Neural progenitor cell (in vitro differentiated cells): ENCODE data around the gene C22orf39. TPM values are rescaled to one million over a fixed set of nuclear protein-coding genes. Genes with fewer than 3 reads are reported as not detected.

Experiments
- DNase-seq: peaks from one replicate; pipeline ENCODE4 v3.0.0-alpha.2; 2016; ENCODE audit warnings: low spot score
- H2AFZ ChIP-seq: fragments of 200-600 bp; sonication (generic); replicated peaks from 2 replicates; pipeline ENCODE4 v1.6.1; 2016; ENCODE audit warnings: antibody characterized with exemption
- H3F3A ChIP-seq: fragments of 200-600 bp; sonication (generic); 2 replicates; pipeline ENCODE4 v1.6.1; 2016; ENCODE audit warnings: antibody characterized with exemption, low read depth
- H3K27ac ChIP-seq: fragments of 200-600 bp; sonication (generic); 2 replicates; pipeline ENCODE4 v1.5.1; 2016; ENCODE audit warnings: mild to moderate bottlenecking
- H3K27me3 ChIP-seq: fragments of 200-600 bp; sonication (generic); 2 replicates; pipeline ENCODE4 v1.6.1; 2016; ENCODE audit warnings: mild to moderate bottlenecking, moderate library complexity
- H3K36me3 ChIP-seq: fragments of 200-600 bp; sonication (generic); 2 replicates; pipeline ENCODE4 v1.5.1; 2016
- H3K4me1 ChIP-seq: fragments of 200-600 bp; sonication (generic); 2 replicates; pipeline ENCODE4 v1.6.1; 2016; ENCODE audit warnings: mixed run types
- H3K4me2 ChIP-seq: fragments of 200-600 bp; sonication (generic); 2 replicates; pipeline ENCODE4 v1.6.1; 2016
- H3K4me3 ChIP-seq: fragments of 200-600 bp; sonication (generic); 2 replicates; pipeline ENCODE4 v1.5.1; 2016
- H3K79me2 ChIP-seq: fragments of 200-600 bp; sonication (generic); 2 replicates; pipeline ENCODE4 v1.6.1; 2016; ENCODE audit warnings: low read depth
- H3K9ac ChIP-seq: fragments of 200-600 bp; sonication (generic); 2 replicates; pipeline ENCODE4 v1.6.1; 2016
- H3K9me3 ChIP-seq: fragments of 200-600 bp; sonication (generic); 2 replicates; pipeline ENCODE4 v1.5.1; 2016; ENCODE audit warnings: low read depth
- H4K20me1 ChIP-seq: fragments of 200-600 bp; sonication (generic); 2 replicates; pipeline ENCODE4 v1.6.1; 2016; ENCODE audit warnings: low read depth
- H3K27ac Mint-ChIP-seq: 3 replicates; pipeline ENCODE4 v1.8.0; 2021; ENCODE audit warnings: mixed read lengths
- H3K27me3 Mint-ChIP-seq: 2 replicates; pipeline ENCODE4 v1.8.0; 2022; ENCODE audit warnings: low read depth, mild to moderate bottlenecking, inconsistent platforms, moderate library complexity, mixed read lengths; ENCODE audit not compliant: insufficient read depth
- H3K36me3 Mint-ChIP-seq: 3 replicates; pipeline ENCODE4 v1.8.0; 2021; ENCODE audit warnings: mixed read lengths
- H3K4me1 Mint-ChIP-seq: 3 replicates; pipeline ENCODE4 v1.8.0; 2021; ENCODE audit warnings: mixed read lengths
- H3K4me3 Mint-ChIP-seq: 3 replicates; pipeline ENCODE4 v1.8.0; 2021; ENCODE audit warnings: mild to moderate bottlenecking, moderate library complexity, mixed read lengths
- H3K9me3 Mint-ChIP-seq: 3 replicates; pipeline ENCODE4 v1.8.0; 2020; ENCODE audit warnings: mixed read lengths
- EZH2 ChIP-seq: fragments of 200-600 bp; sonication (generic); IDR thresholded peaks from 2 replicates; pipeline ENCODE4 v1.6.1; 2017; ENCODE audit warnings: antibody characterized with exemption, mild to moderate bottlenecking, moderate library complexity
- EZH2phosphoT487 ChIP-seq: fragments of 200-600 bp; sonication (generic); IDR thresholded peaks from 2 replicates; pipeline ENCODE4 v1.6.1; 2017; ENCODE audit warnings: antibody characterized with exemption
- total RNA-seq: library from RNA; depleted of rRNA; stranded (reverse); fragments of >200 nt; gene quantifications from 2 replicates; pipeline ENCODE4 v1.2.3, GENCODE V29; 2015; ENCODE audit warnings: low replicate concordance
- TF ChIP-seq, protein P1 (sequence below): fragments of 200-600 bp; sonication (generic); IDR thresholded peaks from 2 replicates; pipeline ENCODE4 v1.5.1; 2017; ENCODE audit warnings: antibody characterized with exemption, mild to moderate bottlenecking

Gene C22orf39
- total RNA-seq, 1 donor from 2014 or later, result 49.5 TPM

DNA sequence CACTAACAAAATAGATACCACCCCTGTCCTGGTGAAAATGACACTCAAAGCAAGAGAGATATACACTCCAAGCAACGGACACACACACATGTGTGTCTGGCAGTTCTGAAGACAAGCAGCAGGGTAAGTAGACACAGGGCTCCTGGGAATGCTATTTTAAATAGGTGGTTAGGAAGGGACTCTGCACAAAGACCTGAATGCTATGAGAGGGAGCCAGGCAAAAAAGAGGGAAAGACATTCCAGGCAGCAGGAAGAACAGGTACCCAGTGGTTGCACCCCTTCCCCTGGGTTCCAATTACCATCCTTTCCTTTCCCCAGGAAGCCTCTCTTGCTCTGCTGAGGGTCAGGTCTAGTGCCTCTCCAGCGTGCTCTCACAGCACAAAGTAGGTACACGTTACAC, 28.5 kb upstream of the C22orf39 start:
- Histone ChIP-seq H3K27ac (no peak overlapping the region), H3F3A (no peaks in the 10 kb centered on the region), H3K4me1 (peaks cover 16% of the 10 kb centered on the region), H3K36me3 (no peaks in the 10 kb centered on the region), H3K79me2 (peaks cover 51% of the 10 kb centered on the region), H3K4me2 (no peak overlapping the region), H3K9ac (no peak overlapping the region), H3K9me3 (no peaks in the 10 kb centered on the region), H2AFZ (no peak overlapping the region), H3K27me3 (no peaks in the 10 kb centered on the region), H3K4me3 (no peak overlapping the region), H4K20me1 (peaks cover 44% of the 10 kb centered on the region)
- peaks cover 17% of the 10 kb centered on the region for H3K36me3 Mint-ChIP-seq
- no peak overlapping the region for H3K27ac Mint-ChIP-seq
- H3K9me3 Mint-ChIP-seq, result no peaks in the 10 kb centered on the region
- peaks cover 4% of the 10 kb centered on the region for H3K27me3 Mint-ChIP-seq
- TF ChIP-seq, protein P1, sequence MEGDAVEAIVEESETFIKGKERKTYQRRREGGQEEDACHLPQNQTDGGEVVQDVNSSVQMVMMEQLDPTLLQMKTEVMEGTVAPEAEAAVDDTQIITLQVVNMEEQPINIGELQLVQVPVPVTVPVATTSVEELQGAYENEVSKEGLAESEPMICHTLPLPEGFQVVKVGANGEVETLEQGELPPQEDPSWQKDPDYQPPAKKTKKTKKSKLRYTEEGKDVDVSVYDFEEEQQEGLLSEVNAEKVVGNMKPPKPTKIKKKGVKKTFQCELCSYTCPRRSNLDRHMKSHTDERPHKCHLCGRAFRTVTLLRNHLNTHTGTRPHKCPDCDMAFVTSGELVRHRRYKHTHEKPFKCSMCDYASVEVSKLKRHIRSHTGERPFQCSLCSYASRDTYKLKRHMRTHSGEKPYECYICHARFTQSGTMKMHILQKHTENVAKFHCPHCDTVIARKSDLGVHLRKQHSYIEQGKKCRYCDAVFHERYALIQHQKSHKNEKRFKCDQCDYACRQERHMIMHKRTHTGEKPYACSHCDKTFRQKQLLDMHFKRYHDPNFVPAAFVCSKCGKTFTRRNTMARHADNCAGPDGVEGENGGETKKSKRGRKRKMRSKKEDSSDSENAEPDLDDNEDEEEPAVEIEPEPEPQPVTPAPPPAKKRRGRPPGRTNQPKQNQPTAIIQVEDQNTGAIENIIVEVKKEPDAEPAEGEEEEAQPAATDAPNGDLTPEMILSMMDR, result no peak
- TF ChIP-seq EZH2, result no peak
- no peak for TF ChIP-seq EZH2phosphoT487
- DNase-seq, result no peak
- peak overlapping the region; percentile 22 for H3K4me3 Mint-ChIP-seq
- peaks cover 25% of the 10 kb centered on the region for H3K4me1 Mint-ChIP-seq

DNA sequence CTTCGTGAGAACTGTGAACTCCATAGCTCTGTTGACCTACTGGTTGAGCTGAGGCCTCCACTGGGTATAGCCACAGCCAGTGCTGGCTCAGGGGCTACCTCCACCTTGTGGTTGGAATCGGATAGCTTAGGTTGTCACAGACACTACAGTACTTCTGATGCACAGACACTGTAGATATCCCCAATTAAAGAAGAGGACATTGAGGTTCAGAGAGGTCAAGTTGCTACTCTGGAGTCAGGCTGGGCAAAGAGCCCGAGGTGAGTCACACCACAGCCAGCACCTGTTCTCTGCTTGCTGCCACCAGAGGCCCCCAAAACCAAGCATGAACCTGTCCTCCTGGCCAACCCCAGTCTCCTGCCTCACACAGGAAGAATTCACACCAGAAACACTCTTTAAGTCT, 26.1 kb upstream of the C22orf39 start:
- Histone ChIP-seq H3K4me2 (no peak overlapping the region), H3K4me1 (peaks cover 10% of the 10 kb centered on the region), H3K36me3 (no peaks in the 10 kb centered on the region), H3K27ac (no peak overlapping the region), H3K27me3 (no peaks in the 10 kb centered on the region), H3K9ac (no peak overlapping the region), H3K9me3 (no peaks in the 10 kb centered on the region), H3K79me2 (peaks cover 37% of the 10 kb centered on the region), H3F3A (no peaks in the 10 kb centered on the region), H4K20me1 (peaks cover 42% of the 10 kb centered on the region), H3K4me3 (no peak overlapping the region), H2AFZ (no peak overlapping the region)
- H3K27ac Mint-ChIP-seq, result no peak overlapping the region
- H3K9me3 Mint-ChIP-seq, result no peaks in the 10 kb centered on the region
- DNase-seq, result no peak
- H3K27me3 Mint-ChIP-seq, result no peaks in the 10 kb centered on the region
- H3K36me3 Mint-ChIP-seq, result peaks cover 22% of the 10 kb centered on the region
- peaks cover 15% of the 10 kb centered on the region for H3K4me1 Mint-ChIP-seq
- no peak overlapping the region for H3K4me3 Mint-ChIP-seq
- TF ChIP-seq EZH2 (no peak), EZH2phosphoT487 (no peak)

DNA sequence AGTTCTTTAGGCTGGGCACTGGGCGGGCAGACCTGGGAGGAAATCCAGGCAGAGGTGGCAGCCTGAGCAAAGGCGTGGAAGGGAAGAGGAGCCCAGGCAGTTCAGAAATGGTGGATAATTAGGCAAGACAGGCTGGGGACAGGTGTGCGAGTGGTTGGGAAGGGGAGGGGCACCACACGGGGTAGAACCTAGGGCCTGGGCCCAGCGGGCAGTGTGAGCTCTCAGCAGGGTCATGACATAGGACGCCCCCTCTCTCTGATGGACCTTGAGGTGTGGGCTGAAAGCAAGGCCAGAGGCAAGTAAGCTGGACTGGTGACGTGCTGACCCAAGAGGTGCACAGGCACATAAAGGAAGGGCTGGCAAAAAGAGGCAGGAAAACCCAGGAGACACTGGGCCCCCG, 24.7 kb upstream of the C22orf39 start:
- Histone ChIP-seq H3K4me2 (no peak overlapping the region), H3K9me3 (no peaks in the 10 kb centered on the region), H3K36me3 (no peaks in the 10 kb centered on the region), H3K27ac (no peak overlapping the region), H3K4me3 (no peak overlapping the region), H3K79me2 (peaks cover 24% of the 10 kb centered on the region), H2AFZ (no peak overlapping the region), H3F3A (no peaks in the 10 kb centered on the region), H3K4me1 (peaks cover under 1% of the 10 kb centered on the region), H4K20me1 (peaks cover 32% of the 10 kb centered on the region), H3K27me3 (no peaks in the 10 kb centered on the region), H3K9ac (no peak overlapping the region)
- Mint-ChIP-seq H3K36me3 (peaks cover 27% of the 10 kb centered on the region), H3K4me3 (no peak overlapping the region), H3K27ac (no peak overlapping the region), H3K27me3 (no peaks in the 10 kb centered on the region), H3K4me1 (peaks cover 6% of the 10 kb centered on the region), H3K9me3 (no peaks in the 10 kb centered on the region)
- TF ChIP-seq EZH2 (no peak), EZH2phosphoT487 (no peak)
- TF ChIP-seq, protein P1, result no peak
- DNase-seq, result no peak

DNA sequence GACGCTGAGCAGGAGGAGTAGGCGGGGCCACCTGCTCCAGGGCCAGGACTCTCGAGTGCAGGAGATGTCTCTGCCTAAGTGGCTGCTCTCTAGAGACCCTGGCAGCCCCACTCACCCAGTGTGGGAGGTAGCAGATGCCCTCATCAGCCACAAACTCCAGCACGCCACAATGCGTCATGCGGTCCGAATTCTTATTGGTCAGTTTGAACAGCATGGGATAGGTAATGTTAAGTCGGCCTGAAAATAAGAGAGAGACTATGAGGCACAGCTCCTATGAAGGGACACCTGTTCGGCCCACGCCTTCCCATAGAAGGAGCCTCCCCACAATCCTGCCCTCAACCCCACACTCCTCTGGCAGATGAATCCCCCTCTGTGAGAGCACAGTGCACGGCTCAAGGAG, 24.1 kb upstream of the C22orf39 start:
- H3K79me2 ChIP-seq, result peaks cover 17% of the 10 kb centered on the region
- H3K4me2 ChIP-seq, result no peak overlapping the region
- no peaks in the 10 kb centered on the region for H3K27me3 ChIP-seq
- no peak overlapping the region for H2AFZ ChIP-seq
- no peaks in the 10 kb centered on the region for H3K36me3 ChIP-seq
- H3K27ac Mint-ChIP-seq, result no peak overlapping the region
- no peak overlapping the region for H3K9ac ChIP-seq
- no peaks in the 10 kb centered on the region for H3K27me3 Mint-ChIP-seq
- H3K27ac ChIP-seq, result no peak overlapping the region
- peaks cover 29% of the 10 kb centered on the region for H4K20me1 ChIP-seq
- H3K4me1 ChIP-seq, result no peaks in the 10 kb centered on the region
- H3F3A ChIP-seq, result no peaks in the 10 kb centered on the region
- H3K4me3 ChIP-seq, result no peak overlapping the region
- H3K9me3 Mint-ChIP-seq, result no peaks in the 10 kb centered on the region
- peaks cover 3% of the 10 kb centered on the region for H3K4me1 Mint-ChIP-seq
- no peak overlapping the region for H3K4me3 Mint-ChIP-seq
- TF ChIP-seq, protein P1, result no peak
- TF ChIP-seq EZH2 (no peak), EZH2phosphoT487 (no peak)
- H3K9me3 ChIP-seq, result no peaks in the 10 kb centered on the region
- peaks cover 27% of the 10 kb centered on the region for H3K36me3 Mint-ChIP-seq
- DNase-seq, result no peak
